Astrocyte (in vitro differentiated cells and primary cell): ENCODE data around the gene LRRC23. TPM values are rescaled to one million over a fixed set of nuclear protein-coding genes. Genes with fewer than 3 reads are reported as not detected.
"Not testable (repeated sequence)": the region's sequence is repeated elsewhere in the genome, so short reads cannot be mapped to it uniquely, and the experiment has no call there.

Experiments used
- DNase-seq: peaks from one replicate; pipeline ENCODE4 v3.0.0-alpha.2; 2010; ENCODE audit warnings: low read depth
- FAIRE-seq: peaks from 2 replicates; lab custom pipeline; 2011; peaks lifted over from hg19 to GRCh38; lab: Jason Lieb, UNC
- H2AFZ ChIP-seq: 2 replicates; pipeline ENCODE4 v1.6.0; 2012; ENCODE audit warnings: low read depth, low read length, inconsistent platforms
- H3K27ac ChIP-seq: 2 replicates; pipeline ENCODE4 v1.5.1; 2011; ENCODE audit warnings: low read depth, low read length, inconsistent platforms
- H3K27me3 ChIP-seq: 2 replicates; pipeline ENCODE4 v1.6.0; 2011; ENCODE audit warnings: low read length, inconsistent platforms; ENCODE audit not compliant: insufficient read depth
- H3K36me3 ChIP-seq: 2 replicates; pipeline ENCODE4 v1.5.1; 2011; ENCODE audit warnings: low read length, inconsistent platforms; ENCODE audit not compliant: insufficient read depth
- H3K4me1 ChIP-seq: 2 replicates; pipeline ENCODE4 v1.5.1; 2011; ENCODE audit warnings: low read length, inconsistent platforms; ENCODE audit not compliant: insufficient read depth
- H3K4me2 ChIP-seq: 2 replicates; pipeline ENCODE4 v1.6.0; 2012; ENCODE audit warnings: low read length, inconsistent platforms
- H3K4me3 ChIP-seq: 2 replicates; pipeline ENCODE4 v1.5.1; 2011; ENCODE audit warnings: low read depth, mild to moderate bottlenecking, low read length, inconsistent platforms; ENCODE audit not compliant: insufficient read depth
- H3K79me2 ChIP-seq: 2 replicates; pipeline ENCODE4 v1.6.0; 2012; ENCODE audit warnings: mild to moderate bottlenecking, low read length, inconsistent platforms; ENCODE audit not compliant: insufficient read depth
- H3K9ac ChIP-seq: 2 replicates; pipeline ENCODE4 v1.6.0; 2012; ENCODE audit warnings: mild to moderate bottlenecking, low read length, inconsistent platforms
- H3K9me3 ChIP-seq: 2 replicates; pipeline ENCODE4 v1.5.1; 2012; ENCODE audit warnings: low read depth, mild to moderate bottlenecking, low read length, inconsistent platforms; ENCODE audit not compliant: insufficient read depth
- H4K20me1 ChIP-seq: 2 replicates; pipeline ENCODE4 v1.6.0; 2012; ENCODE audit warnings: low read length, inconsistent platforms; ENCODE audit not compliant: insufficient read depth
- H3K27ac Mint-ChIP-seq: one replicate; pipeline ENCODE4 v1.8.0; 2021; ENCODE audit warnings: mild to moderate bottlenecking, mixed read lengths; ENCODE audit not compliant: unreplicated experiment
- H3K27me3 Mint-ChIP-seq: one replicate; pipeline ENCODE4 v1.8.0; 2021; ENCODE audit warnings: low read depth, mixed read lengths; ENCODE audit not compliant: unreplicated experiment
- H3K36me3 Mint-ChIP-seq: one replicate; pipeline ENCODE4 v1.8.0; 2021; ENCODE audit warnings: low read depth, mixed read lengths; ENCODE audit not compliant: unreplicated experiment
- H3K4me1 Mint-ChIP-seq: one replicate; pipeline ENCODE4 v1.8.0; 2021; ENCODE audit warnings: low read depth, mixed read lengths; ENCODE audit not compliant: unreplicated experiment
- H3K4me3 Mint-ChIP-seq: one replicate; pipeline ENCODE4 v1.8.0; 2021; ENCODE audit warnings: mild to moderate bottlenecking, moderate library complexity, mixed read lengths; ENCODE audit not compliant: unreplicated experiment
- H3K9me3 Mint-ChIP-seq: one replicate; pipeline ENCODE4 v1.8.0; 2021; ENCODE audit warnings: mild to moderate bottlenecking, mixed read lengths; ENCODE audit not compliant: unreplicated experiment
- CTCF ChIP-seq: IDR thresholded peaks from 2 replicates; pipeline ENCODE4 v1.5.1; 2011; ENCODE audit warnings: low read depth, mild to moderate bottlenecking, inconsistent platforms, low read length, moderate library complexity; ENCODE audit not compliant: insufficient read depth
- EZH2 ChIP-seq: IDR thresholded peaks from 2 replicates; pipeline ENCODE4 v1.6.1; 2012; ENCODE audit warnings: mild to moderate bottlenecking, low read length, inconsistent platforms; ENCODE audit not compliant: insufficient read depth
- total RNA-seq: library from RNA; stranded (reverse); gene quantifications from 2 replicates; pipeline ENCODE4 v1.2.1, GENCODE V29; 2021

LRRC23 gene
- total RNA-seq, 1 donor from 2014 or later: 5.2 TPM

GRCh38 chr12:6869049-6870021, 35.3 kb upstream of the LRRC23 start:
- H3K36me3 Mint-ChIP-seq: peaks cover 34% of the 10 kb centered on the region
- peak overlapping the region; percentile 96 for H3K4me3 Mint-ChIP-seq
- DNase-seq (no peak), FAIRE-seq (peak; percentile 17)
- Histone ChIP-seq H3K9ac (peak overlapping the region; percentile 92), H3K4me3 (peak overlapping the region; percentile 88), H3K9me3 (no peaks in the 10 kb centered on the region), H3K4me2 (peak overlapping the region; percentile 94), H3K27me3 (no peaks in the 10 kb centered on the region), H3K27ac (no peak overlapping the region), H4K20me1 (peaks cover 49% of the 10 kb centered on the region), H2AFZ (no peak overlapping the region), H3K36me3 (peaks cover 24% of the 10 kb centered on the region), H3K4me1 (peaks cover 37% of the 10 kb centered on the region), H3K79me2 (peaks cover 55% of the 10 kb centered on the region)
- no peak for TF ChIP-seq EZH2
- TF ChIP-seq CTCF: peak; percentile 84
- H3K27ac Mint-ChIP-seq: peak overlapping the region; percentile 86
- no peaks in the 10 kb centered on the region for H3K9me3 Mint-ChIP-seq
- H3K27me3 Mint-ChIP-seq: no peaks in the 10 kb centered on the region
- peaks cover 23% of the 10 kb centered on the region for H3K4me1 Mint-ChIP-seq

GRCh38 chr12:6870304-6870703, 34.3 kb upstream of the LRRC23 start:
- Mint-ChIP-seq H3K27ac (peak overlapping the region; percentile 41), H3K4me3 (peak overlapping the region; percentile 78), H3K36me3 (peaks cover 24% of the 10 kb centered on the region), H3K4me1 (peaks cover 23% of the 10 kb centered on the region)
- peaks cover 55% of the 10 kb centered on the region for H3K79me2 ChIP-seq
- H3K36me3 ChIP-seq: peaks cover 19% of the 10 kb centered on the region
- H3K4me1 ChIP-seq: peaks cover 37% of the 10 kb centered on the region
- not testable (repeated sequence) for H3K4me3 ChIP-seq, H3K9me3 ChIP-seq, H3K27me3 Mint-ChIP-seq, H3K27me3 ChIP-seq, DNase-seq, H3K27ac ChIP-seq, H2AFZ ChIP-seq, H3K9me3 Mint-ChIP-seq, FAIRE-seq, H3K4me2 ChIP-seq
- H3K9ac ChIP-seq: peak overlapping the region; percentile 30
- H4K20me1 ChIP-seq: peaks cover 49% of the 10 kb centered on the region

GRCh38 chr12:6871052-6871957, 33.3 kb upstream of the LRRC23 start:
- Mint-ChIP-seq H3K9me3 (no peaks in the 10 kb centered on the region), H3K4me3 (peak overlapping the region; percentile 90), H3K4me1 (peaks cover 23% of the 10 kb centered on the region), H3K27ac (peak overlapping the region; percentile 69), H3K36me3 (peaks cover 21% of the 10 kb centered on the region), H3K27me3 (no peaks in the 10 kb centered on the region)
- TF ChIP-seq EZH2 (no peak), CTCF (no peak)
- no peaks in the 10 kb centered on the region for H3K27me3 ChIP-seq
- peaks cover 49% of the 10 kb centered on the region for H4K20me1 ChIP-seq
- H3K79me2 ChIP-seq: peaks cover 59% of the 10 kb centered on the region
- no peak overlapping the region for H3K27ac ChIP-seq
- H3K9me3 ChIP-seq: no peaks in the 10 kb centered on the region
- no peak for DNase-seq
- H3K4me2 ChIP-seq: peak overlapping the region; percentile 97
- no peak overlapping the region for H2AFZ ChIP-seq
- peaks cover 21% of the 10 kb centered on the region for H3K36me3 ChIP-seq
- peak overlapping the region; percentile 70 for H3K4me3 ChIP-seq
- H3K4me1 ChIP-seq: peaks cover 37% of the 10 kb centered on the region
- H3K9ac ChIP-seq: peak overlapping the region; percentile 88
- FAIRE-seq: no peak
